Caco-2 (cell line): ENCODE data around the gene GPR4. TPM values are rescaled to one million over a fixed set of nuclear protein-coding genes. Genes with fewer than 3 reads are reported as not detected.

Experiments used
- BruUV-seq: library from RNA; stranded (reverse); fragments of 400-500 nt; replicated peaks from 2 replicates; lab custom pipeline; 2021; lab: Mats Ljungman, UMichigan
- CTCF ChIA-PET: fragments of 300-600 bp; sonication (Branson Sonifier 250); formaldehyde crosslinking; loops from one replicate; lab custom pipeline; 2022; ENCODE audit warnings: antibody characterized with exemption; lab: Charles Lee
- POLR2A ChIA-PET: fragments of 300-600 bp; sonication (Branson Sonifier 250); formaldehyde crosslinking; loops from one replicate; lab custom pipeline; 2022; ENCODE audit warnings: antibody characterized with exemption; lab: Charles Lee
- DNase-seq, 2 experiments: peaks; one replicate each; pipeline versions ENCODE4 v3.0.0 to v3.0.0-alpha.2; 2020 to 2022
- H3K27me3 ChIP-seq: replicated peaks from 2 replicates; pipeline ENCODE4 v1.6.0; 2011; ENCODE audit warnings: low read length; ENCODE audit not compliant: control insufficient read depth, insufficient read depth
- H3K36me3 ChIP-seq: 2 replicates; pipeline ENCODE4 v1.5.1; 2011; ENCODE audit warnings: low read length; ENCODE audit not compliant: control insufficient read depth, insufficient read depth
- H3K4me1 ChIP-seq: fragments of 250-450 bp; sonication (Bioruptor Pico); 2 replicates; pipeline ENCODE4 v1.5.1; 2020; ENCODE audit warnings: mild to moderate bottlenecking
- H3K4me3 ChIP-seq: 2 replicates; pipeline ENCODE4 v1.5.1; 2011; ENCODE audit warnings: low read depth, mild to moderate bottlenecking, control low read depth, low read length
- H3K9me3 ChIP-seq: fragments of 250-450 bp; sonication (Bioruptor Pico); 2 replicates; pipeline ENCODE4 v1.5.1; 2020; ENCODE audit warnings: mild to moderate bottlenecking, moderate library complexity
- H3K27ac Mint-ChIP-seq: one replicate; pipeline ENCODE4 v1.8.0; 2022; ENCODE audit warnings: mixed read lengths; ENCODE audit not compliant: unreplicated experiment
- H3K27me3 Mint-ChIP-seq: one replicate; pipeline ENCODE4 v1.8.0; 2022; ENCODE audit warnings: mixed read lengths; ENCODE audit not compliant: insufficient read depth, unreplicated experiment
- H3K36me3 Mint-ChIP-seq: one replicate; pipeline ENCODE4 v1.8.0; 2022; ENCODE audit warnings: mild to moderate bottlenecking, mixed read lengths; ENCODE audit not compliant: insufficient read depth, unreplicated experiment
- H3K4me1 Mint-ChIP-seq: one replicate; pipeline ENCODE4 v1.8.0; 2022; ENCODE audit warnings: low read depth, mixed read lengths; ENCODE audit not compliant: unreplicated experiment
- H3K4me3 Mint-ChIP-seq: one replicate; pipeline ENCODE4 v1.8.0; 2022; ENCODE audit warnings: mild to moderate bottlenecking, moderate library complexity, mixed read lengths; ENCODE audit not compliant: unreplicated experiment
- H3K9me3 Mint-ChIP-seq: one replicate; pipeline ENCODE4 v1.8.0; 2022; ENCODE audit warnings: mixed read lengths; ENCODE audit not compliant: unreplicated experiment
- intact Hi-C: fragments of 100-400 bp; cut with micrococcal nuclease; formaldehyde crosslinking; loops from one replicate; pipeline ENCODE4 v1.10.0; 2022; ENCODE audit not compliant: unreplicated experiment
- total RNA-seq: library from RNA; stranded (reverse); gene quantifications from 2 replicates; pipeline ENCODE4 v1.2.3, GENCODE V29; 2022
- TF ChIP-seq, protein P1 (sequence below), 2 experiments: fragments of 200-600 bp in 1 of 2; IDR thresholded peaks; 1 replicate in 1 of 2; 2 replicates in 1 of 2; pipeline versions ENCODE4 v1.5.1 to v1.8.0; 2011 to 2022; ENCODE audit warnings: antibody characterized with exemption in 1 of 2, control low read depth in 1 of 2, inconsistent platforms in 1 of 2, low read depth in 1 of 2, low read length in 1 of 2, mild to moderate bottlenecking in 1 of 2, moderate library complexity in 1 of 2; ENCODE audit not compliant: insufficient read depth in 1 of 2, severe bottlenecking in 1 of 2, unreplicated experiment in 1 of 2

GPR4 gene
- total RNA-seq, 1 experiment from 2014 or later, result not detected

GRCh38 chr19:45558399-45558878 lies 43.6 kb downstream of the GPR4 start:
- intact Hi-C loops, result loop anchor here (1.0 kb wide), 1 partner anchor 30 kb away; no protein-coding TSS in a partner anchor
- H3K27ac Mint-ChIP-seq, result no peak overlapping the region
- no peak overlapping the region for H3K4me3 ChIP-seq
- H3K9me3 Mint-ChIP-seq, result no peaks in the 10 kb centered on the region
- H3K36me3 Mint-ChIP-seq, result peaks cover 7% of the 10 kb centered on the region
- POLR2A ChIA-PET, result no interaction called here
- no peak overlapping the region for H3K4me3 Mint-ChIP-seq
- peak; percentile 61 to 70 for DNase-seq
- H3K4me1 ChIP-seq, result no peaks in the 10 kb centered on the region
- CTCF ChIA-PET, result interaction anchor here (0.5 to 1.5 kb wide), 19 partner anchors 8 to 134 kb away, joined by 3 to 15 read pairs (median 5); partner anchors contain the start of genes EML2, QPCTL and SNRPD2
- H3K27me3 ChIP-seq, result no peaks in the 10 kb centered on the region
- H3K36me3 ChIP-seq, result peaks cover 2% of the 10 kb centered on the region; the same call in 1 of the 2 replicates
- TF ChIP-seq, protein P1, sequence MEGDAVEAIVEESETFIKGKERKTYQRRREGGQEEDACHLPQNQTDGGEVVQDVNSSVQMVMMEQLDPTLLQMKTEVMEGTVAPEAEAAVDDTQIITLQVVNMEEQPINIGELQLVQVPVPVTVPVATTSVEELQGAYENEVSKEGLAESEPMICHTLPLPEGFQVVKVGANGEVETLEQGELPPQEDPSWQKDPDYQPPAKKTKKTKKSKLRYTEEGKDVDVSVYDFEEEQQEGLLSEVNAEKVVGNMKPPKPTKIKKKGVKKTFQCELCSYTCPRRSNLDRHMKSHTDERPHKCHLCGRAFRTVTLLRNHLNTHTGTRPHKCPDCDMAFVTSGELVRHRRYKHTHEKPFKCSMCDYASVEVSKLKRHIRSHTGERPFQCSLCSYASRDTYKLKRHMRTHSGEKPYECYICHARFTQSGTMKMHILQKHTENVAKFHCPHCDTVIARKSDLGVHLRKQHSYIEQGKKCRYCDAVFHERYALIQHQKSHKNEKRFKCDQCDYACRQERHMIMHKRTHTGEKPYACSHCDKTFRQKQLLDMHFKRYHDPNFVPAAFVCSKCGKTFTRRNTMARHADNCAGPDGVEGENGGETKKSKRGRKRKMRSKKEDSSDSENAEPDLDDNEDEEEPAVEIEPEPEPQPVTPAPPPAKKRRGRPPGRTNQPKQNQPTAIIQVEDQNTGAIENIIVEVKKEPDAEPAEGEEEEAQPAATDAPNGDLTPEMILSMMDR (IDR thresholded peaks at IDR 0.05; ENCODE audit: insufficient read depth in 1 of 2, low read depth in 1 of 2, low read length in 1 of 2, severe bottlenecking in 1 of 2, unreplicated experiment in 1 of 2), result peak; percentile 63 to 80
- no TSS peak for BruUV-seq
- no peaks in the 10 kb centered on the region for H3K27me3 Mint-ChIP-seq
- no peaks in the 10 kb centered on the region for H3K9me3 ChIP-seq
- peaks cover 14% of the 10 kb centered on the region for H3K4me1 Mint-ChIP-seq

- ChIA-PET POLR2A (no interaction called here), CTCF (no interaction called here)
- no TSS peak for BruUV-seq
- H3K27me3 ChIP-seq, result no peaks in the 10 kb centered on the region
- peaks cover 2% of the 10 kb centered on the region; the same call in 1 of the 2 replicates for H3K36me3 ChIP-seq
- Mint-ChIP-seq H3K36me3 (peaks cover 15% of the 10 kb centered on the region), H3K27ac (no peak overlapping the region), H3K27me3 (no peaks in the 10 kb centered on the region), H3K9me3 (no peaks in the 10 kb centered on the region), H3K4me3 (no peak overlapping the region), H3K4me1 (peaks cover 14% of the 10 kb centered on the region)
- intact Hi-C loops, result no loop called here
- H3K9me3 ChIP-seq, result no peaks in the 10 kb centered on the region
- no peaks in the 10 kb centered on the region for H3K4me1 ChIP-seq
- TF ChIP-seq, protein P1 (IDR thresholded peaks at IDR 0.05; ENCODE audit: insufficient read depth in 1 of 2, low read depth in 1 of 2, low read length in 1 of 2, severe bottlenecking in 1 of 2, unreplicated experiment in 1 of 2), result no peak
- H3K4me3 ChIP-seq, result no peak overlapping the region
- DNase-seq, result no peak
Measured at GRCh38 chr19:45556835-45557234, 45.2 kb downstream of the GPR4 start.

GRCh38 chr19:45554481-45554880 lies 47.5 kb downstream of the GPR4 start:
- intact Hi-C loops, result no loop called here
- H3K4me1 ChIP-seq, result no peaks in the 10 kb centered on the region
- CTCF ChIA-PET, result no interaction called here
- H3K4me1 Mint-ChIP-seq, result peaks cover 8% of the 10 kb centered on the region
- H3K27me3 Mint-ChIP-seq, result no peaks in the 10 kb centered on the region
- no peak overlapping the region for H3K27ac Mint-ChIP-seq
- H3K36me3 ChIP-seq, result peaks cover 2% of the 10 kb centered on the region; the same call in 1 of the 2 replicates
- TF ChIP-seq, protein P1 (IDR thresholded peaks at IDR 0.05; ENCODE audit: insufficient read depth in 1 of 2, low read depth in 1 of 2, low read length in 1 of 2, severe bottlenecking in 1 of 2, unreplicated experiment in 1 of 2), result no peak
- BruUV-seq, result no TSS peak
- DNase-seq, result no peak
- peaks cover 8% of the 10 kb centered on the region for H3K36me3 Mint-ChIP-seq
- POLR2A ChIA-PET, result no interaction called here
- no peaks in the 10 kb centered on the region for H3K9me3 Mint-ChIP-seq
- H3K4me3 ChIP-seq, result no peak overlapping the region
- no peak overlapping the region for H3K4me3 Mint-ChIP-seq
- H3K9me3 ChIP-seq, result no peaks in the 10 kb centered on the region
- H3K27me3 ChIP-seq, result no peaks in the 10 kb centered on the region
